NCI-H82 treated with DMSO at 0.1 percent for 48 hours (cell line): ENCODE measurements around the gene FGF14.
"Not testable (repeated sequence)": the region's sequence is repeated elsewhere in the genome, so short reads cannot be mapped to it uniquely, and the experiment has no call there.

Source experiments
- DNase-seq: peaks from one replicate; lab custom pipeline; 2025; ENCODE audit not compliant: unreplicated experiment; lab: John Stamatoyannopoulos, UW

The FGF14 gene

GRCh38 chr13:101892296-101892695 is 509.6 kb downstream of the FGF14 start:
- no peak for DNase-seq

DNA sequence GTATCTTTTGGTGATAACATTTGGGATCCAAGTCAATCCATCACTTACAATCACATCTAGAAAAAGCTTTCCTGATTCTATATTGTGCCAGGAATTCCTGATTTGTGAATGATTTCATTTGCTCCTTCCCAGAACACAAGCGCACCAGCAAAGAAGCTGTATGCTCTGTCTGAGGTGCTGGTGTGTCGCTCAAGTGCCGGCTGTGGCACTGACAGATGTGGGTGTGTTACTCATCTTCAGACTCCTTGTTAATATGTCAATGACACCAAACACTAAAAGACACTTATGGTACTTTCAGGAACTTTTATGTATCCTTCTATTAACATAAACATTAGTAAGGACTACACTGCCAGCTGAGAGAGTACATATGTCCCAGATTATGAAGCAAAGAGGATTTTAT is 520.3 kb downstream of the FGF14 start:
- DNase-seq = no peak

DNA sequence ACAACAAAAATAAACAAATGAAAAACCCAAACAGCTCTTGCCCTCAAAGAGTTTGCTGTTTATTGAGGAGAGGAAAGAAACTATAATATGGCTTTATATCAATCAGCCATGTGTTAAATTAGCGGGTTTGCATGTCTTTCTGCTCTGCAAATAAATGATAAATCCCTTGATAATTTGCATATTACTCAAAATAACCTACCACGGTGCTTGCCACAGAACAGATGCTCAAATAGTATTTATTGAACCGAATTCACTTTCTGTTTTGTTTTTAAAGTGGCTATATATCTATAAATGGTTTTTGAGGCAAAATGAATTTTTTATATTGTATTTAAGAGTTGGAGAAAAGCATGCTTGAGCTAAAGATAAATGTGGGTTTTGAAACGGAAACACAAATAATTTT is 521.3 kb downstream of the FGF14 start:
- DNase-seq = no peak

DNA sequence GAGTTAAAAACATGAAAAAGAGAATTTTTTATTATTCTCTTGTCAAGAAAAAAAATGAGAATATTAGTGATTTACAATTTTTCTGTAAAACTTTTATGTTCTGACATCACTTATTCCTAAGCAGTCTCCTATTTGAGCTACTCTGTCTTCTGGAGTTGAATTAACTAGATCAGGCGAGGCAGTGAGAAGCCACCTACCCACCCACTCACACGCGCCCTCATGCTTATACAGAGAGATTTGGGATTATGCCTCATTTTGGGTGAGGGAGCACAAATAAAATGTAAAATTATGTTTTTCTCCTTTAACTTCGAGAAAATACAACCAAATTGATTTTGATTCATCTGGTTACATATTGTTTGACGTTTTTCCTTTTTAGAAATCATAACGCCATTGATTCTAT is 524.9 kb downstream of the FGF14 start:
- DNase-seq = no peak

GRCh38 chr13:101875717-101876393 is 526.0 kb downstream of the FGF14 start:
- DNase-seq = no peak

- no peak for DNase-seq
These were observed 526.8 kb downstream of the FGF14 start for GRCh38 chr13:101875091-101875490.

GRCh38 chr13:101869553-101869952 is 532.3 kb downstream of the FGF14 start:
- no peak for DNase-seq

DNA sequence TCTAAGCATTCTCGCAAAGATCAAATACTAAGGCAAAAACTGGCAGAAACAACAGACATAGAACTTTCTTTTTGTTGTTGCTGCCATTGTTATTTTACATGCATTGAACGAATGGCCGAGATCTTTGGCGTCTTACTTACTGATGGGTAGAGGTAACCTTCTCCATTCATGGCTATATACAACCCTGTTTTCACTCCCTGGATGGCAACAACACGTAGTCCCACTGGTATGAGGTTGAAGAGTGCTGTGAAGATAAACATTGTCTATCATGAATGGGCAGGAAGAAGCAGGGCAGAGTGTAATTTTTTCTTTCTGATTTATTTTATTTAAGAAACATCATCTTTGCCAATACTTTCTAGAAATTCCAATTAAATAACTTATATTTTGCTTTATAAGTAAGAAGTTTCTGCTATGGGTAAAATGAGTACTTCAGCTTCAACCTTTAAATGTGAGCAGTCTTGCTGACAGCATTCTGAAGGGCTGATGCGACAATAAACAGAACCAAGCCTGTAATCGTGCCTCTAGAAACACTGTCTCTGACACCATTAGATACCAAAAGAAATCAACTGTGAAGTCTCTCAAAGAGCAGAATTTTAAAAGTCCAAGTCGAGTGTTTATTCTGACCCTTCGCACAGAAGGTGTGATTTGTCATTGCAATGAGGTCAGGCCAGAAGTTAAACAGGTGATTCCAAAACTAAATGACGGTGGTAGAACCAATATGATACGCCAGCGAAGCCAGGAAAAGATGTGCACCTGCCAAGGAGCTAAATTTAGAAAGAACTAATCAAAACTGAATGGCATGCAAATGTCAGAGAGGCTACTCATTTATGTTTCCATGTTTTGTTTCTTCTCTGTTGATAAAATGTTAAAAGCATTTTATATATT is 533.0 kb downstream of the FGF14 start:
- no peak for DNase-seq

GRCh38 chr13:101866889-101867581 is 534.8 kb downstream of the FGF14 start:
- no peak for DNase-seq

GRCh38 chr13:101858860-101859259 is 543.0 kb downstream of the FGF14 start:
- no peak for DNase-seq

DNA sequence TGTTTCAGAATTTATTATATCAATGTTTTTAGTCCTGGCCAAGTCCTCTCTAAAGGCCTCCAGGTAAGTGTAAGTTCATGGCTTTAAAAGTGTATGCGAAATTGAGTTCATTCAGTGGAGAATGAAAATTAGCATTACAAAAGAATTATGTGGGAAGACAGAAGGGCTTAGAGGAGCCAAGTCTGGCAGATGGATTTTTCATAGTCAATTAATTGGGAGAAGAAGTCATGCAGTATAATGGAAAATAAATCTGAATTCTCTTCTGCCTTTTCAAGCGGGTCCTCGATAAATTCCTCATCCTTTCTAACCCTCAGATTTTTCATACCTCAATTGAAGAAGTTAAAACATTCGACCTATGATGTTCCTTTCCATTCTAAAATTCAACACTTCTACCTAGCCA is 555.1 kb downstream of the FGF14 start:
- DNase-seq = no peak

- no peak for DNase-seq
These were observed 555.6 kb downstream of the FGF14 start for GRCh38 chr13:101846249-101846648.

- no peak for DNase-seq
These were observed 556.4 kb downstream of the FGF14 start for GRCh38 chr13:101845245-101846020.

GRCh38 chr13:101841698-101842097 is 560.1 kb downstream of the FGF14 start:
- no peak for DNase-seq

DNA sequence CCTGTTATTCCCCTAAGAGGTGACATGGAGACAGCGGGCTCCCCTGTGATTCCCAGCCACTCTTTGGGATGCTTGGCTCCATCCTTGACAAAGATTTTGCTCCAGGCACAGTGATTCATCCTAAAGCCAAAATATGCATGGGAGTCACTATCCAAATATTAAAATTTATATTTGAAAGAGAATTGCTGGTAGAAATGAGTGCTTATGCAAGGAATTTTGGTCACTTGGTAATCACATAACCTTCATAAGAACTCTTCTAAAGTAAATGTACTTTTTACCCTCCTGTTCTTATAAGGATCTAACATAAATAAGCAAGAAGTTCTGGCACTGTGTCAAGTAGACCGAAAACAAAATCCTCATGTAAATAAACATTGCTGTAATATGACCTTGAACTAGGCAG is 563.5 kb downstream of the FGF14 start:
- DNase-seq = no peak

GRCh38 chr13:101837778-101838177 is 564.1 kb downstream of the FGF14 start:
- DNase-seq = not testable (repeated sequence)

DNA sequence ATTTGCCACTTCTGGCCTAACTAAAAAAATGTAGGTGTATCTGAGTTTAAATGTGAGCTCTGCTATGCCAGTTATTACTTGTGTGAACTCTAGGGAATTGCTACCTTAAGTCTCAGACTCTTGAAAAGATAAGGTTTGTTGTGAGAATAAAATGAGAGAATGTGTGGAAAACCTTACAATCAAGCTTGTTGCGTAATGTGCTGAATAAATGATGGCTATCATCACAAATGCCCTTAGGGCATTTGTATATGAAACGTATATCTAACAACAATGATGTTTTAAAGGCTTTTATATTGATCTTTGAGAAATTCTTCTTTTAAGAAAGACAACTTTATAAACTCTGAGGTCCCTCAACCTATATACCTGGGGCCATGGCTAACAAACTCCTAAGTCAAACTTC is 564.6 kb downstream of the FGF14 start:
- DNase-seq = no peak

DNA sequence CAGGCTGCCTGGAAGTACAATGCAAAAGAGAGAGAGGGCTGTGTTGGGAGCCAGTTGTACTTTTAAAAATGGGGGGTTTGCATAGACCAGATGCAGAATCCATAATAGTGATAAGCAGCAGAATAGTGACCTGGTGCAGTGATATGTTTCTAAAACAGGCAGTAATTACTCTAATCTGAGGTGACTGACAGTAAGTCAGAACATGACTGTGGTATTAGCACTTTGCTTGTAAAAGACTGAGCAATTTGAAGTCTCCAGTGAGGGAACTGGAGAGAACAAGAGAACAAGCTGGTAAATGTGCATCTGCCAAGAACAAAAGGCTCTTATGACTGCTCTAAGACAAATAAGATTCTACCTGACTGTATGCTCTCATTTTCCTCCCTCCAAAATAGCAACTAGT is 565.9 kb downstream of the FGF14 start:
- DNase-seq = no peak

DNA sequence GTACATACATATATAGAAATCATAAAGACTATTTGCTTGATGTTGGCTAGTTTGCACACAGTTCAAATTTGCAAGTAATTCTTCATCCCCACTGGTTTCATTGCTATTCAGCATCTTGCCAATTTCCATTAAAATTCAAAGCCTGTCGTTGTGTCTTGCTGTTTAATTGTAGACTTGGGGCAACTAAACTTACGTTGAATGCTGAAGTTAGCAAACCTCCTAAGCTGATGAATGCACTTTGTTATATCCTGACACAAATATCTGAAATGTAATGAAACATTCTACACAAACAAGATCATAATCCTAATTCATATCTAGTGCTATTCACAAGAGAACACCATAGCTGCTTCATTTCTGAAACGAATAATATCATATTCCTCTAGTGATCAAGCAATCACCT is 568.2 kb downstream of the FGF14 start:
- DNase-seq = no peak

GRCh38 chr13:101830035-101830434 is 571.8 kb downstream of the FGF14 start:
- DNase-seq = no peak

GRCh38 chr13:101829484-101829883 is 572.4 kb downstream of the FGF14 start:
- no peak for DNase-seq
